ENCODE results near the gene CALHM3.

GRCh38 chr10:103513380-103514060 is 34.5 kb upstream of the CALHM3 start:
- no peak for TF ChIP-seq CTCF (IDR thresholded peaks at IDR 0.05; ENCODE audit: insufficient read depth, low read depth, low read length)
- no peak for TF ChIP-seq EZH2 (IDR thresholded peaks at IDR 0.05; ENCODE audit: insufficient read depth, low read length)
